Activated naive CD4-positive, alpha-beta T cell (primary cell): Measurements from ENCODE around the gene XRCC6.
"Not testable (repeated sequence)": the region's sequence is repeated elsewhere in the genome, so short reads cannot be mapped to it uniquely, and the experiment has no call there.

Experiments
- DNase-seq, 4 experiments: peaks; one replicate each; lab custom pipeline; 2025; lab: John Stamatoyannopoulos, UW

Gene XRCC6

GRCh38 chr22:41621099-41621910, at the start of gene XRCC6:
Gene XRCC6 (plus strand): TSS chr22:41621295. CDS start chr22:41622005, 710 bp downstream.
- peak; percentile 99 to 100 (median 100) for DNase-seq

DNA sequence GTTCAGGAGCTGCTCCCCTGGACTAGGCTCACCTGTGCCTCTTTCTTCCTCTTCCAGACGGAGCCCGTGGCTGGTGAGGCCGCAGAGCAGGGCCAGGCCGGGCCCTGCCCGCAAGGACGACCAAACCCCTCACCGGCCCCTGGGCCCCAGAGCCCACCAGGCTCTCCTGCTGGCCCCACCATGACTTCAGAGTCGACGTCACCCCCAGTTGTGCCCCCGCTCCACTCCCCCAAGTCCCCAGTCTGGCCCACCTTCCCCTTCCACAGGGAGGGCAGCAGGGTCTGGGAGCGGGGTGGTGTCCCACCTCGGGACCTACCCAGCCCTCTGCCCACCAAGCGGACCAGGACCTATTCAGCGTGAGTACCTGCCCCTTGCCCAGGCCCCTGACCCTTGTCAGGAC, 49.3 kb upstream of the XRCC6 start:
- no peak for DNase-seq

GRCh38 chr22:41572305-41572704, 48.8 kb upstream of the XRCC6 start:
- DNase-seq: not testable (repeated sequence)

DNA sequence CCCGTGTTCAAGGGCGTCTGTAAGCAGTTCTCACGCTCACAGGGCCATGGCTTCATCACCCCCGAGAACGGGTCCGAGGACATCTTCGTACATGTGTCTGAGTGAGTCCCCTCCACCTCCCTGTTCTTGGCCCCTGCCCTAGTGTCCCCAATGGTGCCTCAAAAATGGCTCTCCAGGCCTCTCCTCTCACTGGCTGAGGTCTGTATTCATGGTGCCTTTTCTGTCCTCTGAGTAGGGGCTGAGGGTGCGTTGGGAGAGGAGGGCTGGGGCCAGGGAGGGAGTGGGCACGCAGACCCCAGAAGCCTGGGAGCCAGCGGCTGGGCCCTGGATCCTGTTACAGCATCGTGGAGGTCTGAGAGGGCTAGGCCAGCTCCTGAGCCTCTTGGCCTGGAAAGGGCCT, 47.4 kb upstream of the XRCC6 start:
- DNase-seq: no peak

GRCh38 chr22:41574847-41575381, 46.2 kb upstream of the XRCC6 start:
- no peak for DNase-seq

DNA sequence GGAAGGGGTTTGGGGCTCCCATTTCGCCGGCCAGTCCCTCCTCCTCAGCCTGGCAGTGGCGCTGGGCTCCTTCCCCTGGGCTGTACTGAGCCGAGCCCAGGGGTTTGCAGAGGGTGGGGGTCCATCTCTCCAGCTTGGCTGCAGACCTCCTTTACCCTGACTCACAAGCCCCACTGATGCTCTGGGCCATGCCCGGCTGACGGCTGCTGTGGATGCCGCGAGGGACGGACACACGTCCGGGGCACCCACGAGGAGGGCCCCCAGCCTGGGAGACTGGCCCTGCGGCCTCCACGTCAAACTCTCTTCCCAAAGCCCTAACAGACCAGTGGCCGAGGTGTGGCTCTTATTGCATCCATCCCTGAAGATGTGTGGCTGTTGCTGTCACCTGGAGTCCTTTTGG, 45.6 kb upstream of the XRCC6 start:
- no peak for DNase-seq

DNA sequence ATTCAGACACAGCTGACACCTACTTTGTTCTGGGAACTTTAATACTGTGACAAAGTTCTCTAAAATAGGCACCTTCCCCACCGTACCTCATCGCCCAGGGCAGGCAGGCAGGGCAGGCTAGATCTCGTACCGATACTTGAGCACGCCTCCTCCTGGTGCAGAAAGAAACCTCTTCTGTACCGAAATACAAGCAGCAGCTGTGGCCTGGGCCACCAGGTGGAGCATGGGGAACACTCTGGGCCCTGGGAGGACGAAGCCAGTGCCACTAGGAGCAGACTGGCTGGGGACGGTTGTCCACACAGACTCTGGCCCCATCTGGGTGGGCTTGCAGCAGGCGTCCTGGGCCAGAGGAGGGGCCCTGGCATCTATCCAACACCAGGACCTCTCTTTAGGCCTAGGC, 44.2 kb upstream of the XRCC6 start:
- DNase-seq: no peak

- DNase-seq: no peak
Measured at GRCh38 chr22:41578114-41578513, 43.0 kb upstream of the XRCC6 start.

GRCh38 chr22:41578818-41579217, 42.3 kb upstream of the XRCC6 start:
- no peak for DNase-seq

GRCh38 chr22:41579297-41579996, 41.6 kb upstream of the XRCC6 start:
- DNase-seq: no peak

DNA sequence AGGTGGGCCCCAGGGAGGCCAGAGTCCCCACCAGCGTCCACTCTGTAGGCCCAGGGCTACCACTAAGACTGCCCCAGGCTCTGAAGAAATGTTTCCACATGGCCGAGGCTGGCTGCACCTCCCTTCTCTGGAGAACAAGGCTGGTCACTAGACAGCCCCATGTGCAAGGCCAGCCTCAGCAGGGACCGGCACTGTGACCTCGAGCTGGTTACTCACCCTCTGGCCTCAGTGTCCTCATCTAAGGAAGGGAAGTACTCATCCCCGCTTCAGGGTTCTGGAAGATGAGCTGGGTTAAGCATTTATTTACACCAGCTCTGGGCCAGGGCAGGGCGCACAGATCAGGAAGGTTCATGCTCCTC, 41.1 kb upstream of the XRCC6 start:
- DNase-seq: no peak

- DNase-seq: no peak
Measured at GRCh38 chr22:41582694-41583093, 38.4 kb upstream of the XRCC6 start.

DNA sequence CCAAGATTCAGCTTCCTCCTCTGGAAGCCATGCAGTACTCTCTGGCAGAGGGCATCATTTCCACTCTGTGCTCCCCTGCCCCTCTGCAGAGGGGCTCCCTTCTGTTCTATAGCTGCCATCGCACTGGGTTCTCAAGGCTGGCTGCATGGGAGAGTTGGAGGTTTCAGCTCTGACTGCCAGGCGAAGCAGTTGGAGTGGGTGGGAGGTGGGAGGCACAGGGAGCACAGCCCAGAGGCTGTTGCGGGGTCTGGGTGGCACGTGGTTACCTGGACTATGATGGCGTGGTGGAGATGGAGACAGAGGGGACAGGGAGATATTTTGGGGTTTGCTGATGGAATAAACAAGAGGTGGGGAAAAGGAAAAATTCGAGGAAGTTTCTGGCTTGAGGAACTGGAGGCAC, 36.2 kb upstream of the XRCC6 start:
- DNase-seq: no peak

DNA sequence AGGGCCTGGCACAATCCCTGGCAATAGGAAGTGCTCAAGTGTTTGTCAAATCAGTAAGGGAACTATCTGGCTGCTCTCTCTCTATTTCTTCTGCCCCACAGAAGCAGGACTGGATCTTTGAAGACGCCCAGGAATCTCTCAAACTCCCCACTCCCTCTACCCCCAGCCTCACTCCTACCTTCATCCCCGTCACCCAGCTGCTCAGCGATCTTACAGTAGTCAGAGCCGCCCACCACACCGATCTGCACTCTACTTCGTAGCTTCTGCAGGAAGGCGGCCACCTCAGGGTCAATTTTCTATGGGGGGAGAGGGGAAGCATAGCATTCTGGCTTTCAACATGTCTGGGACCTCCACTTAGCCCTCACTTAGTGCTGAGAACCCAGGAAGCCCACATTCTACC, 35.2 kb upstream of the XRCC6 start:
- no peak for DNase-seq

GRCh38 chr22:41587347-41587723, 33.8 kb upstream of the XRCC6 start:
- no peak for DNase-seq

DNA sequence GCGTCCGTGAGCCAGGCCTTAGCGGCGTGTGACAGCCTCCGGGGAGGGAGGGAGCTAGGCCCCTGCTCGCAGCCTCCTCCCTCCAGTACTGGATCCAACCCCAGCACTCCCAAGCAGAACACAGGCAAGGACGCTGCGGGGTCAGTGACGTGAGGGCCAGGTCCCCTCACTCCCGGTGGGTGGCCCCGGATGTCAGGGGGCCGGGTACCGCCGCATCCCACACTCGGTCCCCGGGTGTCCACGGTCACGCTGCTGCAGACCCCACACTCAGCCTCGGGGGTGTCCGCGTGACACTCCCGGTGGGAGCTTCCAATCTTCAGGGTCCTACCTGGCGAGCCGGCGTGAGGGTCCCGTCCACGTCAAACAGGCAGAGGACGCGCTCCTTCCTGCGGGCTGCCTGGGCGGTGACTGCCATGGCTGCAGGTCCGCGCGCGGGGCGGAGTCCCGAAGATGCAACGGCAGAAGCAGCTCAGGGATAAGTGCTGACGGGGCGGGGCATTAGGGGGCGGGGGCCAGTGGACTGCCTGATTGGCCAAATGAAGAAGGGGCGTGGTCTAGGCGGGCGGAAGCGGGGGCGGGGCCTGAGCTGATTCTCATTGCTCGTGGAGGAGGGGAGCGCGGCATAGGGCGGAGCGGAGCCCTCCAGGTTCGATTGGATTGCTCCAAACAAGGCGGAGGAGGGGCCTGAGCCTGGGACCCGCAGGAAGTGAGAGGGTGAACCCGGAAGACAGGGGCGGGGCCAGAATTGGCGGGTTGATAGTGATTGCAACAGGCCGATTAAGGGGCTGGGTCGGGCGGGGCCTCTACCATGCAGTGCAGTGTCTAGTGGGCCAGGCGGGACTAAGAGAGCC, 31.5 kb upstream of the XRCC6 start, which contains the start of gene PMM1:
TSS of gene PMM1 (minus strand) at position 450 of the 851 bp plus-strand sequence. CDS start at position 415, 35 bp downstream.
- DNase-seq: peak; percentile 99 to 100 (median 100)

- DNase-seq: not testable (repeated sequence)
Measured at GRCh38 chr22:41593336-41593960, 27.6 kb upstream of the XRCC6 start.

DNA sequence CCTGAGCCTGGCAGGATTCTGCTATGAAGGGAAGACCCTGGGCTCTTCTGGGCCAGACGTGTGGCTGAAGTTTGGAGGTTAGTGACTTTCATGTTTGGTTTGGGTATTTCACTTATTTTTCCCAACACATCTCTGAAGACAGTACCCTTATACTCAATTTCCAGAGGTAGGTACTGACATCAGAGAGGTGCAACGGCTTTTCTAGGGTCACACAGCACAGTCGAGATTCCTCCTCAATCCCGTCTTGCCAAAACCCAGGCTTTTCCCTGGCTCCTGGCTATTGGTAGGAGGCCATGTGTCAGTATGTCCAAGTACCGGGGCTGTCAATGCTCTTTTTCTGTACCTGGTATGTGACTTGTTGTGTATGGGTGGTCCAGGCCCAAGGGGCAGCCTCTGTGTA, 25.4 kb upstream of the XRCC6 start:
- DNase-seq: no peak

DNA sequence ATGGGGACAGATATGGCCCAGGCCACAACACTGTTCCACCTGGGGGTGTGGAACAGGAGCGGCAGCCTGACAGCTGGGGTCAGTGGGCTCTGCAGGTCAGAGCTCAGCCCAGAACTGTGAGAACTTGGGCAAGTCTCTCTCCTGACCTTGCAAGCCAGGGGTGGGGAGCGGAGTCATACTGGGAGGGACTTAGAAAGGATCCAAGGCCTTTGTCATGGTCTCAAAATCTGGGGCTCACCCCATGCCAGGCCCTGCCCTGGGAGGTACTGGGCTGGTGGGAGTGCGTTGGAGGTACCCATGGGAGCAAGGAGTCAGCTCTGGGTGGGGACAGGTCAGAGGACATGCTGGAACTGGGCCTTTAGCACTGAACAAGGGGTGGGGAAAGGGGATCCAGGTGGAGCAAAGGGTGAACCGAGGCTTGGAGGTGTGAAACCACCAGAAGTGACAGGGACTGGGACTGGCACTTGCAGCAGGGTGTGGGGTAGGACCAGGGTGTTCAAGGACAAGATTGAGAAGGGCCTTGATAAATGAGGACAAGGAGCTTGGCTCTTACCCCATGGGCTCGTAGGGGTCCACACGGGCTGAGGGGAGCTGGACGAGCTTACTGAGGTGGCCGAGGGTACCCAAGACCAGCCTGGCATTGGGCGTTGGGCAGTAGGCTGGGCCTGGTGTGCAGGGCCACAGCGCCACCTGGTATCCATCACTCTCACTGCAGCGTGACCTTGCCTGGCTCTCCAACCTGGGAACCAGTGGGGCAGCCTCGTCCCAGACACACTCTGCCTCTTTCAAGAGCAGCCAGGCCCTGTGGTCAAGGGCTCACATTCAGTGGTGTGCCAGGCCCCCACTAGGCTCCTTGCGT, 24.1 kb upstream of the XRCC6 start:
- DNase-seq: peak in 2 of 4 experiments; percentile 3 to 14

GRCh38 chr22:41597635-41597953, 23.5 kb upstream of the XRCC6 start:
- DNase-seq: no peak

DNA sequence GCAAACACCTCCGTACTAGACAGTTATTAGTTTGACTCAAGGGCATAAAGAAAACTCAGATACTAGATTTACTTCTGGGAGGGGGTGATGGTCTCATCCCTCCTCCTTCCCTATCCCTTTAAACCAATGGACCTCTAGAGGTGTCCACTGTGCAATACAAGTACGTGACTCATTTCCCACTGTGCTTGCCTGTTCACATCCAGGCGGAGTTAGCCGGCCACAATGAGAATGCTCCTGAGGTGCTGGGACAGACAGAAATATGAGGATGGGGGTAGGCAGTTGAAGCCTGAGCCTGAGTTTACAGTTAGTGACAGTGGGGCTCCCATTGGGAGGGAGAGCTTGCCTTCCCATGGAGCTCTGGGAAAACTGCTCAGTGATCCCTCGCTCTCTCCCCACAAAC, 23.0 kb upstream of the XRCC6 start:
- no peak for DNase-seq
